LNCAP (cell line): ENCODE measurements around the gene DOCK7.

Experiments used
- CTCF ChIP-seq: fragments of 450-650 bp; IDR thresholded peaks from 2 replicates; pipeline ENCODE4 v1.5.1; 2017; ENCODE audit warnings: mild to moderate bottlenecking

DOCK7 gene

GRCh38 chr1:62462370-62462769, 225.8 kb downstream of the DOCK7 start:
- TF ChIP-seq CTCF: no peak

- no peak for TF ChIP-seq CTCF
Observed at GRCh38 chr1:62457955-62458354, 230.2 kb downstream of the DOCK7 start.

DNA sequence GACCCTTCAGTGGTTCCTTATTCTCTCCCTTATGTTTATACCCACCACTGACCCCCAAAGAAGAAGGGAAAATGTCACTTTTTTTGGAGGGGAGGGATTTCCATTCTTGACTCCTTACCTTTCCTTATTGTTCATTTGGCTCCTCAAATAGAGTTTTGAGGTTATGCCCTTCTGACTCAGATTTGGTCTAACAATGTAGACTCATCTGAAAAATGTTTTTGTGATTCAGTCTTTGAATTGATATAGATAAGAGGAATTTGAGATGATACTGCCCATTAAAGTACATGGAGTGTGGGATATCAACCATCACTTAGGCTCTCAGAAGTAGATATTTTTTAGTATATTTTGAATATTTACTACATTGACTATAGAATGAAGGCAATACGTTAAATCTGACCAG, 235.2 kb downstream of the DOCK7 start:
- no peak for TF ChIP-seq CTCF

DNA sequence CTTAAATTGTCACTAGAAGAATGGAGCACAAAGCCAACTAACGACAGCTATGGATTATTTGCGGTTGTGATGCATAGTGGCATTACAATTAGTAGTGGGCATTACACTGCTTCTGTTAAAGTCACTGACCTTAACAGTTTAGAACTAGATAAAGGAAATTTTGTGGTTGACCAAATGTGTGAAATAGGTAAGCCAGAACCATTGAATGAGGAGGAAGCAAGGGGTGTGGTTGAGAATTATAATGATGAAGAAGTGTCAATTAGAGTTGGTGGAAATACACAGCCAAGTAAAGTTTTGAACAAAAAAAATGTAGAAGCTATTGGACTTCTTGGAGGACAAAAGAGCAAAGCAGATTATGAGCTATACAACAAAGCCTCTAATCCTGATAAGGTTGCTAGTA, 237.9 kb downstream of the DOCK7 start:
- no peak for TF ChIP-seq CTCF

DNA sequence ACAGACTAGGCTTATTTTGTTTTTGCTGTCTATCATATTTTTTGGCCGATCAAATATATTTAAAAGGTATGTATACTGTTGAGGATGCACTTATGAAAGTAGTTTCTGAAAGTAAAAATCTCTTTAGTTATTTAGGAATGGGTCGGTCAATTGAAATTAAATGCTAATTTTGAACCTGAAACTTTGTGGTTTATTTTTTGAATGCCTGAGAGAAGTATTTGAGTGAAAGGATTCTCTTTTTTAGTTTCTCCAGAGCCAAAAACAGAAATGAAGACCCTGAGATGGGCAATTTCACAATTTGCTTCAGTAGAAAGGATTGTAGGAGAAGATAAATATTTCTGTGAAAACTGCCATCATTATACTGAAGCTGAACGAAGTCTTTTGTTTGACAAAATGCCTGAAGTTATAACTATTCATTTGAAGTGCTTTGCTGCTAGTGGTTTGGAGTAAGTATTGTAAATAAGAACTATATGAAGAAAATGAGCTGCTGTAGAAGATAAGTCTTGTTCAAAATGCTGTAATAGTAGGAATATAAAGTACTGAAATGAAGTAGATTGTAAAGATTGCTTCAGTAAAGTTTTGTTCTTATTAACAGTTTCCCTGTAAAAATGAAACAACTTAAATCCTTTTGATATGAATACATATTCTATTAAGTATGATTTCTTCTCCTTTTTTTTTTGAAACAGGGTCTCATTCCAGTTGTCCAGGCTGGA, 239.8 kb downstream of the DOCK7 start:
- no peak for TF ChIP-seq CTCF

DNA sequence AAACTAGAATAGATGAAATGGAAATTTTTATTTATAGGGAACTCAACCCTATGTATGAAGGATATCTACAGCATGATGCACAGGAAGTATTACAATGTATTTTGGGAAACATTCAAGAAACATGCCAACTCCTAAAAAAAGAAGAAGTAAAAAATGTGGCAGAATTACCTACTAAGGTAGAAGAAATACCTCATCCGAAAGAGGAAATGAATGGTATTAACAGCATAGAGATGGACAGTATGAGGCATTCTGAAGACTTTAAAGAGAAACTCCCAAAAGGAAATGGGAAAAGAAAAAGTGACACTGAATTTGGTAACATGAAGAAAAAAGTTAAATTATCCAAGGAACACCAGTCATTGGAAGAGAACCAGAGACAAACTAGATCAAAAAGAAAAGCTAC, 243.5 kb downstream of the DOCK7 start:
- no peak for TF ChIP-seq CTCF

DNA sequence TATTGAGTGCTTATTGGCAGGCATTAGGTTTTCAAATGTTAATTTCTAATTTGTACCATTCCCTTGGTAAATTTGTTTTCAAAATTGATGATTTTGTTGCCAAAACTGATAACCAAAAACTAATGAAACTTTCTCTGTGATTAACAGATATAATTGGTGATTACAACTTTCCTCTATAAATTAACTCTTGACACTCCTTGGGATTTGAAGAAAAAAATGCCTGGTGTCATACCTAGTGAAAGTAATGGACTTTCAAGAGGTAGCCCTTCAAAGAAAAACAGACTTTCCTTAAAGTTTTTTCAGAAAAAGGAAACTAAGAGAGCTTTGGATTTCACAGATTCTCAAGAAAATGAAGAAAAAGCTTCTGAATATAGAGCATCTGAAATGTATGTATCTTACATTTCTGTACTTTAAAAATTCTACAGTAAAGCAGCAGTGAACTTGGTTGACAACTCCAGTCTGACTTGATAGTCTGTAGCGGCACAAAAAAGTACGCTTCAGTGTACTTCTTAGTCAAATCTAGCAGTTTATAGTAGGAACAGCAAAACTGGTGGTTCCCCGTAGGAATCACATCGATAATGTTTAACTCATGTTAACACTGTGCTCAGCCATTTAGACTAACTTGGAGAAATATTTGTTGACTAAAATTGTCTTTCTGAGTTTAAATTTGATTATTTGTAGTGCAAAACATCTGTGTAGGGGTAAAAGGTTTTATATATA, 248.4 kb downstream of the DOCK7 start:
- TF ChIP-seq CTCF: no peak
